K562 (cell line): ENCODE measurements around the gene KIF17. TPM values are rescaled to one million over a fixed set of nuclear protein-coding genes. Genes with fewer than 3 reads are reported as not detected.

Experiments used
- ATAC-seq: fragments of 200-7000 bp; cut with Tn5 transposase; 3 replicates; pipeline ENCODE4 v1.9.1; 2020; ENCODE audit warnings: moderate library complexity
- BruUV-seq: library from RNA; stranded (reverse); fragments of 400-500 nt; replicated peaks from 2 replicates; lab custom pipeline; 2021; lab: Mats Ljungman, UMichigan
- CTCF ChIA-PET: fragments of 300-600 bp; formaldehyde crosslinking; extraction: SDS; loops from one replicate; lab custom pipeline; 2021; ENCODE audit warnings: low intra/inter-chr PET ratio; lab: Yijun Ruan, JAX
- POLR2A ChIA-PET: fragments of 300-600, 350-650 bp; sonication (Branson Sonifier 250); formaldehyde crosslinking; extraction: SDS; loops from one replicate; lab custom pipeline; 2021; ENCODE audit warnings: antibody characterized with exemption, inconsistent platforms; lab: Yijun Ruan, JAX
- DNase-seq, 4 experiments: peaks; one replicate each; pipeline versions ENCODE4 v3.0.0 to v3.0.0-alpha.2; 2011 to 2018; ENCODE audit warnings: low spot score in 3 of 4, mixed read lengths in 3 of 4; ENCODE audit errors: extremely low read depth in 1 of 4
- FAIRE-seq: peaks from 2 replicates; lab custom pipeline; 2011; peaks lifted over from hg19 to GRCh38; lab: Jason Lieb, UNC
- H2AFZ ChIP-seq: 2 replicates; pipeline ENCODE4 v1.6.0; 2011; ENCODE audit warnings: low read depth, low read length, control low read depth, inconsistent platforms
- H3K27ac ChIP-seq: fragments of 200-600 bp; 3 replicates; pipeline ENCODE4 v1.8.0; 2011; ENCODE audit warnings: low read depth, mild to moderate bottlenecking, control low read depth, inconsistent platforms, low read length, moderate library complexity, mixed read lengths; ENCODE audit errors: extremely low read depth
- H3K27me3 ChIP-seq, 2 experiments: fragments of 300-600 bp in 1 of 2; 2 replicates in 1 of 2; 3 replicates in 1 of 2; pipeline versions ENCODE4 v1.6.0 to v1.8.0; 2011; ENCODE audit warnings: inconsistent platforms in 2 of 2, low read length in 2 of 2, mild to moderate bottlenecking in 1 of 2, mixed read lengths in 1 of 2, moderate library complexity in 1 of 2; ENCODE audit not compliant: control insufficient read depth in 2 of 2, insufficient read depth in 2 of 2
- H3K36me3 ChIP-seq: fragments of 300-600 bp; 3 replicates; pipeline ENCODE4 v1.8.0; 2011; ENCODE audit warnings: mild to moderate bottlenecking, low read length, inconsistent platforms; ENCODE audit not compliant: control insufficient read depth, insufficient read depth
- H3K4me1 ChIP-seq, 2 experiments: fragments of 200-600 bp in 1 of 2; replicated peaks in 1 of 2; 2 replicates in 1 of 2; 3 replicates in 1 of 2; pipeline versions ENCODE4 v1.5.1 to v1.8.0; 2011; ENCODE audit warnings: inconsistent platforms in 2 of 2, low read length in 2 of 2, mild to moderate bottlenecking in 1 of 2, mixed read lengths in 1 of 2, moderate library complexity in 1 of 2; ENCODE audit not compliant: control insufficient read depth in 2 of 2, insufficient read depth in 2 of 2
- H3K4me2 ChIP-seq: 2 replicates; pipeline ENCODE4 v1.6.1; 2011; ENCODE audit warnings: low read length, control low read depth, inconsistent platforms, mixed read lengths; ENCODE audit not compliant: insufficient read depth
- H3K4me3 ChIP-seq: fragments of 200-600 bp; sonication (generic), shearing (Covaris generic); 2 replicates; pipeline ENCODE4 v1.5.1; 2016; ENCODE audit warnings: control low read depth, inconsistent platforms
- H3K79me2 ChIP-seq: fragments of 200-600 bp; 3 replicates; pipeline ENCODE4 v1.8.0; 2011; ENCODE audit warnings: low read length, inconsistent platforms; ENCODE audit not compliant: control insufficient read depth, insufficient read depth
- H3K9ac ChIP-seq, 2 experiments: 2 replicates each; pipeline versions ENCODE4 v1.6.0 to v1.6.1; 2011; ENCODE audit warnings: low read depth in 2 of 2, low read length in 2 of 2, control low read depth in 1 of 2, inconsistent platforms in 1 of 2, mild to moderate bottlenecking in 1 of 2, mixed read lengths in 1 of 2; ENCODE audit not compliant: insufficient read depth in 1 of 2
- H3K9me1 ChIP-seq: one replicate; pipeline ENCODE4 v1.6.0; 2011; ENCODE audit warnings: inconsistent platforms, mild to moderate bottlenecking, low read length, moderate library complexity; ENCODE audit not compliant: control insufficient read depth, insufficient read depth
- H3K9me3 ChIP-seq: replicated peaks from 2 replicates; pipeline ENCODE4 v1.5.1; 2011; ENCODE audit warnings: low read depth, low read length, inconsistent platforms; ENCODE audit not compliant: control insufficient read depth, insufficient read depth
- H4K20me1 ChIP-seq: replicated peaks from 2 replicates; pipeline ENCODE4 v1.6.1; 2011; ENCODE audit warnings: low read length, inconsistent platforms, mixed read lengths; ENCODE audit not compliant: control insufficient read depth, insufficient read depth
- CXXC5 ChIP-seq: fragments of 250-450 bp; sonication (Bioruptor Pico); IDR thresholded peaks from 2 replicates; pipeline ENCODE4 v1.8.0; 2022; ENCODE audit warnings: inconsistent platforms, mild to moderate bottlenecking, moderate library complexity
- JUNB ChIP-seq: fragments of 450-650 bp; formaldehyde crosslinking; conservative IDR thresholded peaks from 2 replicates; pipeline ENCODE4 v1.4.0; 2020; ENCODE audit warnings: mild to moderate bottlenecking
- PKNOX1 ChIP-seq: fragments of 450-650 bp; IDR thresholded peaks from 2 replicates; pipeline ENCODE4 v1.6.1; 2016
- POLR2AphosphoS2 ChIP-seq: IDR thresholded peaks from 2 replicates; pipeline ENCODE4 v1.6.1; 2012; ENCODE audit warnings: low read length, improper control_type of control experiment
- POLR2H ChIP-seq: IDR thresholded peaks from 2 replicates; pipeline ENCODE4 v1.6.1; 2016; ENCODE audit warnings: missing genetic modification characterization, low read depth, mild to moderate bottlenecking, control low read depth, missing compliant biosample characterization, moderate library complexity
- RCOR1 ChIP-seq, 2 experiments: IDR thresholded peaks; 2 replicates each; pipeline ENCODE4 v1.6.1; 2012; ENCODE audit warnings: low read depth in 2 of 2, low read length in 2 of 2, borderline replicate concordance in 1 of 2, improper control_type of control experiment in 1 of 2
- TARDBP ChIP-seq: fragments of 450-650 bp; IDR thresholded peaks from 2 replicates; pipeline ENCODE4 v1.6.1; 2016
- ZNF134 ChIP-seq: fragments of 250-450 bp; sonication (Bioruptor Pico); conservative IDR thresholded peaks from 2 replicates; pipeline ENCODE4 v1.4.0; 2020
- in situ Hi-C: fragments of 300-500 bp; cut with MboI; formaldehyde crosslinking; loops from 4 replicates; pipeline ENCODE4 v1.15.0; 2018; ENCODE audit warnings: inconsistent platforms, mixed read lengths
- intact Hi-C: fragments of 100-400 bp; cut with micrococcal nuclease; formaldehyde crosslinking; loops from 2 replicates; pipeline ENCODE4 v1.14.2; 2022
- polyA plus RNA-seq, 8 experiments: library from polyadenylated mRNA; depleted of rRNA in 4 of 8; stranded (reverse) in 5 of 8; unstranded in 3 of 8; fragments of >200 nt; fragmentation: Nextera tagmentation in 2 of 8; fragmentation: Illumina TruSeq in 1 of 8; extraction: Ambion mirVana in 2 of 8; extraction: Trizol in 1 of 8; gene quantifications; 2 replicates each; pipeline versions ENCODE4 v1.2.1 to v1.2.3, GENCODE V29; 2011 to 2014; ENCODE audit warnings: inconsistent platforms in 1 of 8, missing spikeins in 1 of 8
- total RNA-seq, 7 experiments: library from RNA; depleted of rRNA in 6 of 7; stranded (reverse); fragments of >200 nt in 6 of 7; fragmentation: Illumina TruSeq in 2 of 7; extraction: Trizol in 2 of 7; gene quantifications; 2 replicates each; pipeline versions ENCODE4 v1.2.1 to v1.2.3, GENCODE V29; 2011 to 2021; ENCODE audit warnings: low replicate concordance in 1 of 7

The KIF17 gene
- total and polyA plus RNA-seq, 9 of the 15 experiments (the other 6 are each of a cell fraction or from before 2014, with no cell fraction given): 0.04 to 0.47 (median 0.18) TPM; not detected in 5

- no peak for TF ChIP-seq RCOR1 (IDR thresholded peaks at IDR 0.05; ENCODE audit: borderline replicate concordance in 1 of 2, low read depth in 2 of 2, low read length in 2 of 2)
- no peak for TF ChIP-seq TARDBP
- no peak for TF ChIP-seq JUNB (CRISPR knock-in tag)
- TF ChIP-seq CXXC5 (CRISPR knock-in tag): peak; percentile 78
Measured at GRCh38 chr1:20717452-20718342, at the start of gene KIF17 (continued).

GRCh38 chr1:20767271-20767670 is 49.5 kb upstream of the KIF17 start:
- no TSS peak for BruUV-seq
- no peak overlapping the region for H3K4me3 ChIP-seq

More at GRCh38 chr1:20767271-20767670, 49.5 kb upstream of the KIF17 start:
- ATAC-seq (no peak), DNase-seq (no peak), FAIRE-seq (no peak)
- in situ Hi-C loops: no loop called here
- no peak for TF ChIP-seq PKNOX1
- TF ChIP-seq ZNF134 (CRISPR knock-in tag): no peak
- no peak for TF ChIP-seq POLR2AphosphoS2
- no peak for TF ChIP-seq POLR2H (tag)
- TF ChIP-seq, all 486 proteins: peak for 0
- POLR2A ChIA-PET: interaction anchor here (0.7 to 6.1 kb wide), 2 partner anchors 17 to 75 kb away, joined by 3 to 79 read pairs; partner anchors contain the start of gene HP1BP3
- no peak overlapping the region for H3K9ac ChIP-seq
- H3K27ac ChIP-seq: no peak overlapping the region
- H3K36me3 ChIP-seq: peaks cover 99% of the 10 kb centered on the region
- H3K4me1 ChIP-seq: no peaks in the 10 kb centered on the region
- CTCF ChIA-PET: no interaction called here
- no peaks in the 10 kb centered on the region for H3K9me1 ChIP-seq
- H3K9me3 ChIP-seq: no peaks in the 10 kb centered on the region
- peaks cover 5% of the 10 kb centered on the region; the same call in 1 of the 3 replicates for H3K79me2 ChIP-seq
- H3K4me2 ChIP-seq: no peak overlapping the region
- intact Hi-C loops: no loop called here
- no peak overlapping the region for H2AFZ ChIP-seq
- H3K27me3 ChIP-seq: no peaks in the 10 kb centered on the region
- H4K20me1 ChIP-seq: no peaks in the 10 kb centered on the region
